ENCODE measurements around the gene RYR1.
"Not testable (repeated sequence)": the region's sequence is repeated elsewhere in the genome, so short reads cannot be mapped to it uniquely, and the experiment has no call there.

Gene RYR1

GRCh38 chr19:38458991-38459390, 25.5 kb downstream of the RYR1 start:
- DNase-seq = no peak

GRCh38 chr19:38463365-38463764, 29.9 kb downstream of the RYR1 start:
- DNase-seq = no peak

- DNase-seq = no peak
Observed at GRCh38 chr19:38464421-38465082, 31.1 kb downstream of the RYR1 start.

- DNase-seq = no peak
Observed at GRCh38 chr19:38466050-38466449, 32.6 kb downstream of the RYR1 start.

- no peak for DNase-seq
Observed at GRCh38 chr19:38467541-38468525, 34.3 kb downstream of the RYR1 start.

- DNase-seq = no peak
Observed at GRCh38 chr19:38469151-38469550, 35.7 kb downstream of the RYR1 start.

- DNase-seq = no peak
Observed at GRCh38 chr19:38470788-38471480, 37.4 kb downstream of the RYR1 start.

GRCh38 chr19:38472725-38473124, 39.2 kb downstream of the RYR1 start:
- DNase-seq = not testable (repeated sequence)

- DNase-seq = no peak
Observed at GRCh38 chr19:38473201-38473600, 39.7 kb downstream of the RYR1 start.

- DNase-seq = no peak
Observed at GRCh38 chr19:38475176-38475575, 41.7 kb downstream of the RYR1 start.

- no peak for DNase-seq
Observed at GRCh38 chr19:38478273-38478971, 44.9 kb downstream of the RYR1 start.

GRCh38 chr19:38482496-38482895, 49.0 kb downstream of the RYR1 start:
- DNase-seq = no peak

GRCh38 chr19:38483016-38483630, 49.6 kb downstream of the RYR1 start:
- no peak for DNase-seq

- no peak for DNase-seq
Observed at GRCh38 chr19:38484747-38485146, 51.3 kb downstream of the RYR1 start.

GRCh38 chr19:38485541-38486285, 52.2 kb downstream of the RYR1 start:
- DNase-seq = no peak

GRCh38 chr19:38486731-38487336, 53.3 kb downstream of the RYR1 start:
- no peak for DNase-seq

GRCh38 chr19:38488096-38488495, 54.6 kb downstream of the RYR1 start:
- no peak for DNase-seq

GRCh38 chr19:38488776-38489481, 55.4 kb downstream of the RYR1 start:
- no peak for DNase-seq

- DNase-seq = no peak
Observed at GRCh38 chr19:38490861-38491260, 57.4 kb downstream of the RYR1 start.

- DNase-seq = no peak
Observed at GRCh38 chr19:38492181-38492813, 58.8 kb downstream of the RYR1 start.
